Fibroblast of lung (primary cell): ENCODE measurements around the gene GALNT18. TPM values are rescaled to one million over a fixed set of nuclear protein-coding genes. Genes with fewer than 3 reads are reported as not detected.

Source experiments
- DNase-seq, 2 donors: peaks; one replicate each; pipeline versions ENCODE4 v3.0.0 to v3.0.0-alpha.2; 2010; ENCODE audit warnings: low read depth in 2 of 2
- H2AFZ ChIP-seq: 2 replicates; pipeline ENCODE4 v1.5.1; 2012; ENCODE audit warnings: low read length, control low read depth, inconsistent platforms
- H3K27ac ChIP-seq: 2 replicates; pipeline ENCODE4 v1.5.1; 2011; ENCODE audit warnings: low read length, control low read depth; ENCODE audit not compliant: insufficient read depth
- H3K27me3 ChIP-seq: 2 replicates; pipeline ENCODE4 v1.5.1; 2011; ENCODE audit warnings: mild to moderate bottlenecking, low read length; ENCODE audit not compliant: control insufficient read depth, insufficient read depth
- H3K36me3 ChIP-seq: 2 replicates; pipeline ENCODE4 v1.5.1; 2011; ENCODE audit warnings: low read length; ENCODE audit not compliant: control insufficient read depth, insufficient read depth
- H3K4me1 ChIP-seq: 2 replicates; pipeline ENCODE4 v1.5.1; 2011; ENCODE audit warnings: low read length; ENCODE audit not compliant: control insufficient read depth, insufficient read depth; ENCODE audit errors: extremely low read depth
- H3K4me2 ChIP-seq: 2 replicates; pipeline ENCODE4 v1.5.1; 2011; ENCODE audit warnings: low read length, control low read depth; ENCODE audit not compliant: insufficient read depth; ENCODE audit errors: extremely low read depth
- H3K4me3 ChIP-seq, 4 experiments: fragments of 200-600 bp in 1 of 4; sonication (generic) in 1 of 4; replicated peaks in 1 of 4; 2 replicates each; pipeline ENCODE4 v1.5.1; 2011 to 2016; ENCODE audit warnings: low read length in 4 of 4, low read depth in 3 of 4, mild to moderate bottlenecking in 3 of 4, control low read depth in 2 of 4, inconsistent platforms in 1 of 4, mixed read lengths in 1 of 4; ENCODE audit not compliant: insufficient read depth in 1 of 4; ENCODE audit errors: control extremely low read depth in 1 of 4
- H3K79me2 ChIP-seq: 2 replicates; pipeline ENCODE4 v1.5.1; 2012; ENCODE audit warnings: mild to moderate bottlenecking, low read length, inconsistent platforms; ENCODE audit not compliant: control insufficient read depth, insufficient read depth
- H3K9ac ChIP-seq: 2 replicates; pipeline ENCODE4 v1.5.1; 2011; ENCODE audit warnings: mild to moderate bottlenecking, low read length, control low read depth; ENCODE audit not compliant: insufficient read depth
- H3K9me3 ChIP-seq: 2 replicates; pipeline ENCODE4 v1.5.1; 2012; ENCODE audit warnings: low read depth, low read length; ENCODE audit not compliant: control insufficient read depth, insufficient read depth
- H4K20me1 ChIP-seq: 2 replicates; pipeline ENCODE4 v1.5.1; 2011; ENCODE audit warnings: low read length; ENCODE audit not compliant: control insufficient read depth, insufficient read depth; ENCODE audit errors: extremely low read depth
- CTCF ChIP-seq, 2 donors: IDR thresholded peaks in 1 of 2; conservative IDR thresholded peaks in 1 of 2; 1 replicate in 1 of 2; 2 replicates in 1 of 2; pipeline ENCODE4 v1.5.1; 2011 to 2012; ENCODE audit warnings: low read length in 2 of 2, control low read depth in 1 of 2, inconsistent platforms in 1 of 2, low read depth in 1 of 2, mild to moderate bottlenecking in 1 of 2
- EZH2 ChIP-seq: IDR thresholded peaks from 2 replicates; pipeline ENCODE4 v1.5.1; 2012; ENCODE audit warnings: low read length, control low read depth, mild to moderate bottlenecking; ENCODE audit errors: missing control alignments
- polyA plus RNA-seq, 2 donors: library from polyadenylated mRNA; depleted of rRNA in 1 of 2; stranded (reverse) in 1 of 2; unstranded in 1 of 2; fragments of >200 nt; gene quantifications; 2 replicates each; pipeline ENCODE4 v1.2.1, GENCODE V29; 2011 to 2012; ENCODE audit warnings: missing spikeins in 1 of 2
- total RNA-seq: library from RNA; depleted of rRNA; stranded (reverse); fragments of >200 nt; gene quantifications from 2 replicates; pipeline ENCODE4 v1.2.1, GENCODE V29; 2014

GALNT18 gene
- total and polyA plus RNA-seq, 2 donors (not counting 1 experiment from before 2014, with no cell fraction given), result 0.50 to 19.3 TPM

DNA sequence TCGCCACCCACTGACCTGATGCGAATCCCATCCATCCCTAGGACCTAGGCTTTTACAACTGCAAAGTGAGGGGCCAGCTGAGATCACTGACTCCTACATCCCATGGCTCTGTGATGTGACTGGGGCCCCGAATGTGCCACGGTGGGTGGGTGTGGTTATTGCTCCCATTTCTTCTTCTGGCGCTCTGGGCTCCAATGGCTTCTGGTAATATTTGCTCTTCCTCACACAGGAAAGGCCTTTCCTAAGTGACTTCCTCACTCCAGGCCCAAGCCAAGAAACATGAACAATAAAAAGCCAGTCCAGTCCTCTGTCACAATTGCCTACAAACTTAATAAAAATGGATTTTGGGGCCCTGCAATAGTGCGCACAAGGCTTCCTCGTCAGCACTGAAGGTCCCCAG lies 78.1 kb downstream of the GALNT18 start:
- H3K79me2 ChIP-seq, result no peaks in the 10 kb centered on the region
- H3K4me2 ChIP-seq, result no peak overlapping the region

GRCh38 chr11:11540157-11540556 lies 81.6 kb downstream of the GALNT18 start:
- H3K4me1 ChIP-seq, result no peaks in the 10 kb centered on the region
- no peaks in the 10 kb centered on the region for H4K20me1 ChIP-seq
- H3K4me3 ChIP-seq, result no peak overlapping the region

More for the DNA sequence above, 78.1 kb downstream of the GALNT18 start:
- H3K36me3 ChIP-seq, result no peaks in the 10 kb centered on the region
- H3K27ac ChIP-seq, result no peak overlapping the region
- no peak overlapping the region for H3K4me3 ChIP-seq
- H3K9ac ChIP-seq, result no peak overlapping the region
- DNase-seq, result no peak
- TF ChIP-seq EZH2, result no peak
- TF ChIP-seq CTCF (conservative IDR thresholded peaks at IDR 0.05 in 1 of 2, IDR thresholded peaks at IDR 0.05 in 1 of 2; ENCODE audit: low read depth in 1 of 2, low read length in 2 of 2), result no peak
- H4K20me1 ChIP-seq, result no peaks in the 10 kb centered on the region
- no peaks in the 10 kb centered on the region for H3K4me1 ChIP-seq
- no peak overlapping the region for H2AFZ ChIP-seq
- no peaks in the 10 kb centered on the region for H3K27me3 ChIP-seq
- H3K9me3 ChIP-seq, result no peaks in the 10 kb centered on the region

DNA sequence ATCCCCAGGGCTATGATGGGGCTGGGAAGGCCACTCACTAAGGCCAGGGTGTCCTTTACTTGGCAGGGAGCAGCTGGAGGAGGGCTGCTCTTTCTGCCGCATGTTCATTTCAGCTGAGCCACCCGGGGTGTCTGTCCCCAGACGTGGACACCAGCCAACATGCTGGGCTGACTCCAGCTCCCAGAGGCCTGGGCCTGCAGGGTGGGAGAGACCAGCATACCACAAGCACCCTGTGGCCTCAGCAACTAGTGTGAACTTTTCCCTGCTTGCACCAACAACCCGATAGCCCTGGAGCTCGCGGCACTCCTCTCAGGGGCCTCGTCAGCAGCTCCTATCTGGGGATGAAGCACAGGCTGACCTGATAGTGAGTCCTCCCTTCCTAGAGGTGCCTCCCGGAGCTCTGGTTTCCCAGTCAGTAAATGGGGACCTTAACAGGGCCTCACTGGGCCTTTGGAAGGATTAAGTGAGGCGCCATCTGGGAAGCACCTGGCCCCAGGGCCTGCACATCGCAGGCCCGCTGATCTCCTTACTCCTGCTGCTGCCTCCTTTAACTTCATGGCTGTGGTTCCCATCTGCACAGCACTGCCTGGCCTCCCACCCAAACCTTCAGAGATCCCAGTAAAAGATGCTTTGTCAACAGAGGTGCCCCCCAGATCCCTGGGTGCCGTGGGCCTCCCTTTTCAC lies 83.4 kb downstream of the GALNT18 start:
- DNase-seq, result no peak
- Histone ChIP-seq H3K4me3 (no peak overlapping the region), H3K9ac (no peak overlapping the region), H2AFZ (no peak overlapping the region), H3K4me2 (no peak overlapping the region), H3K36me3 (no peaks in the 10 kb centered on the region), H3K27ac (no peak overlapping the region), H3K9me3 (no peaks in the 10 kb centered on the region), H3K4me1 (no peaks in the 10 kb centered on the region), H3K79me2 (no peaks in the 10 kb centered on the region), H3K27me3 (no peaks in the 10 kb centered on the region), H4K20me1 (no peaks in the 10 kb centered on the region)
- TF ChIP-seq EZH2, result no peak
- no peak for TF ChIP-seq CTCF (conservative IDR thresholded peaks at IDR 0.05 in 1 of 2, IDR thresholded peaks at IDR 0.05 in 1 of 2; ENCODE audit: low read depth in 1 of 2, low read length in 2 of 2)

More at GRCh38 chr11:11540157-11540556, 81.6 kb downstream of the GALNT18 start:
- Histone ChIP-seq H2AFZ (no peak overlapping the region), H3K9me3 (no peaks in the 10 kb centered on the region), H3K4me2 (no peak overlapping the region), H3K27me3 (no peaks in the 10 kb centered on the region), H3K27ac (no peak overlapping the region), H3K36me3 (no peaks in the 10 kb centered on the region), H3K79me2 (no peaks in the 10 kb centered on the region), H3K9ac (no peak overlapping the region)
- DNase-seq, result no peak
- TF ChIP-seq CTCF (conservative IDR thresholded peaks at IDR 0.05 in 1 of 2, IDR thresholded peaks at IDR 0.05 in 1 of 2; ENCODE audit: low read depth in 1 of 2, low read length in 2 of 2) (no peak), EZH2 (no peak)
